Occipital lobe (tissue), 2 donors: Measurements from ENCODE around the gene TMPRSS4. TPM values are rescaled to one million over a fixed set of nuclear protein-coding genes. Genes with fewer than 3 reads are reported as not detected.

Experiments
- DNase-seq: peaks from one replicate; lab custom pipeline; 2025; lab: John Stamatoyannopoulos, UW
- total RNA-seq: library from RNA; depleted of rRNA; stranded (reverse); fragments of >200 nt; gene quantifications from one replicate; pipeline ENCODE4 v1.2.3, GENCODE V29; 2014

The TMPRSS4 gene
- total RNA-seq, 1 donor from 2014 or later: not detected

DNA sequence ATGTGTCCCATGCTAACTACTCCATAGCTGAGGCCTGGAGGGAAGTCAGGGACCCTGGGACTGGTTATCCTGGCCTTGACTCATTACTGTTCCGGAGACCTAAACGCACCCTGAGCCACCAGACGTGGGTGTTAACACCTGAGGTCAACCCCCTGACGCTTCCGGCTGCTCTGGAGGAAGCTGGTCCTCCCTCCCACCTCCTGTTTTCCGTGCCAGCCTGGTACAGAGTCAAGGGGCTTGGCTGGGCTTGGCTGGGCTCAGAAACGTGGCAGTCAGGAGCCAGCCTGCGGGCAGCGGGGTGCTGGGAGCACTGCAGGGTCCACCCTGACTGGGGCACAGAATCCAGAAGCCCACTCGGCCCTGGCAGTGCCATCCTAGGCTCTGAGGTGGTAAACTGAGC lies 2.6 kb downstream of the TMPRSS4 start:
- no peak for DNase-seq

DNA sequence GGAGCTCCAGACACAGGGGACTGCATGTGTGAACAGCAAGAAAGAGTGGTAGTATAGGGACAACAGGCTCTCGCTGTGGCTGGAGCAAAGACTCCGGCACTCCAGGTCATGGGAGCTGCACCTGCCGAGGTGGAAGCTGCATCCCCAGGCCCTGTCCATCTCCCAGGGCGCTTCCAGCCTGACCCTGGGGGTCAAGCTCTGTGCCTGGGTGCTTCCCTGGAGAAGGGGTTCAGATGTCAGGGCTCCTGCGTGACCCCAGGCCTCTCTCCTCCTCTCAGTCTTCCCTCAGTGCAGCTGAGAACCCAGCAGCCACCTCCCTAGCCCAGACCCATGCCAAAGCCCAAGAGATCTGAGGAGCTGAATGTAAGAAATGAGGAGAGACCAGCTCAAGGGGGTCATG lies 3.4 kb downstream of the TMPRSS4 start:
- DNase-seq: no peak

DNA sequence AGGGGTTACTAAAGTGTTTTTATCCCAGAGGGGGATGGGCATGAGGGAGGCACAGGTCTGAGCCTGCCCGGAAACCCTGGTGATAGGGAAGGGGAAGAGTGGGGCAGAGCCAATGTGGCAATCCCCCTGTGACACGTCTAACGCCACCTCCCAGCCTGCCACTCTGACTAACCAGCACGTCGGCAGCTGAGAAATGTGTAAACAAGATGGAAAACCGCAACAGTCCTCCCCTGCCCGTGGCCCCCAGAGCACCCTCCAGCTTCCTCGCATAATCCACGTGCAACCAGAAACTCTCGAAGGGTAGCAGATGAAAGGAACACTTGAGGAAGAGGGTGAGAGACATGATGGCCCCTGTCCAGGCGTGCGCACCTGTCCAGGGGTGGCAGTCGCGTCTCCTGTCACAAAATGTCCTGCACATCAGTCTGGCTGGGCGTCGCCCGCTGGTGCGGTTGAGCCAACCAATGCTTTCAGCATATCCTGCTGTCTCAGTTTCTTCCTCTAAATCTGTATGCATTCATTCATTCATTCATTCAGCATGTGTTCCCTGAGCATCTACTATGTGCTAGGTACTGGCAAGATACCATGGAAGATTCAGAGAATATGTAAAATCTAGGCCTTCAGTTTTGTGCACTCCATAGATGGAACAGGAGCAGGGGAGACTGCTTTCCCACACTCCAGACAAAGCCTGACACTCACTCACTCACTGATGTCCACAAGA lies 4.5 kb downstream of the TMPRSS4 start:
- no peak for DNase-seq

DNA sequence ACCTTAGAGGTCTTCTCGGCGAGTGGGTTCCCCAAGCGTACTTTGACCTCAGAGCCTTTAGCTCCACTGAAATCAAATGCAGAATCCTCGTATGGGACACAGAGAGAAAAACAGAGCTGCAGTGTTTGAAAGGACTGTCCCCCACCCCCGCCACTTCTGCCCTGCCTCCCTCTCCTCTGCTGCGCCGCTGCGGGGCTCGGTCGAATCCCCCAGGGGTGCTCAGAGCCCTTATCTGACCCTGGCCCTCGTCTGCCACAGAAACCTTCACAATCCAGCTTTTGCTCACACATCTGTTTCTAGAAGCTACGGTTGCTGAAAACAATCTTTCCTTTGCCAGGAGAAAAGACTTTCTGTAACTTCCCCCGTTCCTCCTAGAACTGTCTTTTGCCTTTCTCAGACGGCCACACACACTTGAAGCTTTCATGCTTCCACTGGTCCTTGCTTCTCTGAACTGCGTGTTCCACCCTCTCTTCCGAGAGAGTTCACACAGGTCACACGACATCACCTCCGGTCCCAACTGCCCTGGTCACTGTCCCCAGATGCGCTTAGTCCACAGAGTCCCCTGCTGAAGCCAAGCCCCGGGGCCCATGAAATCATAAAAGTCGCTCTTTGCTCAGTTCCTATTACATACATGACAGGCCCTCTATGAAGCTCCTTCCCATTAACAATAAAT lies 6.1 kb downstream of the TMPRSS4 start:
- no peak for DNase-seq

DNA sequence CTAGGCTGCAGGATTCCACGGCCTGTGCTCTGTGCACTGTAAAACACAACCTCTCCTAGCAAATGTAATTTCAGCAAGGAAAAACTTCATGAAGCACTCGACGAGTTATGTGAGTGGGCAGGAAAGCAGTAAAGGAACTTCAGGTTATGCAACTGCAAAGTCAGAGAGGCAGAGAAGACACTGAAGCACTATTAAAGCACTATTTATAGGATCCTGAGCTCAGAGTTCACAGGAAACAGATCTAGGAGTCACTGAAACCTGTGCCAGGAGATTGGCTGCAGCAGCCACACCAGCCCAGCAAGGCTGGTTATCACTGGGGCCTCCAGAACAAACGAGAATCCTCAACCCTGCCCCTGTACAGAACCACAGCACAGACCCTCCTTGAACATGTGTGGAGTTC lies 7.4 kb downstream of the TMPRSS4 start:
- no peak for DNase-seq

DNA sequence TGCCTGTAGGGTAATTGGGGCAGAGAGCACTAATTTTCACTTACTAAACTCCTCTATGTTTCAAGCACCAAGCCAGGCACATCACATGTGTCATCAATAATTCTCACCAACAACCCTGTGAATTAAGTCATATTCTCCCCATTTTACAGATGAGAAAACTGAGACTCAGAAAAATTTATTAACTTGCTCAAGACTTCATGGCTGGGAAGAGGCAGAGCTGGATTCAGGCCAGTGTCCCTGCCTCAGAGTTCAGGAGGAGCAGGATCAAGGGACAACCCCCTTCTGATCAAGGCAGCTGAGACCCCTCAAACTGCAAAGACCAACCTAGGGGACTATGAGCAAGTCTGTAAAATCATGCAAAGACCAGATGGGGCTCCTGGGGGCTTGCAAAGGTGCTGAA lies 7.8 kb downstream of the TMPRSS4 start:
- no peak for DNase-seq

DNA sequence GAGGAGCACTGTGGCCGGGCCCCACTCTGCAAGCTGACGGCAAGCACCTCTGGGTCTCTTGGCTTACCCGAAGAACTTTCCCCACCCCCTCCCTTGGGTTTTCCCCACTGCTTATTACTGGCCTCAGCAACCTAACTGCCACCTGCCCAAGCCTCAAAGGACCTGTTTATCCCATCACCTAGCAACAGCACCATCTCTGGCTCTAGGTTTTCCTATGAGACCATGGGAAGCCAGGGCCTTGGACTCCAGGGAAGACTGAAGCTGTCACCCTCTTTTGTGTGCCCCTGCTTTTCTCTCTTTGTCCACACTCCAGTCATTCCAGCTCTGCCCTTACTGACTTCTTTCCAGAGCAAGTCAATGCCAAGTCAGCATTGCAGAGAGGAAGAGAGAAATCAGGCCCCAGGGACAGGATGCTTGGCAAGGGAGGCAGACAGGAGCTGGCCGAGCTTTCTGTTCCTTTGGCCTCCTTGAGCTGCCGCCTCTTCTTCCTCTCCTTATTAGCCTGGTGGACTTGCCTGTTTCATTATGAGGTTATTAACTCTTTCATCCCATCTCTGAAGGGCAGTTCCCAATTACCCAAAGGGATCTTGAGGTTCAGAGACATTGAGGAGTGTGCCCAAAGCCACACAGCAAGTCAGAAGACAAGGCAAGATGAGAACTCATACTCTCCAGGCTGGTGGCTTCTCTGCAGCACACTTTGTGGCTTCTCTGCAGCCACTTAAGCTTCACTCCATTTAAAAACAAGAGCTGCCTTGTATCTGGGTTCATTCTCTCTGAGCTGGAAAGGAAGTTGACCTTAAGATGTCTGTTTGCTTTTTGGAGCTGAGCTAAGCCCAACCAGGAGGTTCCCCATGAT lies 10.3 kb downstream of the TMPRSS4 start, which contains the start of gene SMIM35:
SMIM35 (minus strand) TSS at position 51 of the 856 bp plus-strand sequence. CDS start 206 bp downstream, outside the sequence.
- DNase-seq: no peak

DNA sequence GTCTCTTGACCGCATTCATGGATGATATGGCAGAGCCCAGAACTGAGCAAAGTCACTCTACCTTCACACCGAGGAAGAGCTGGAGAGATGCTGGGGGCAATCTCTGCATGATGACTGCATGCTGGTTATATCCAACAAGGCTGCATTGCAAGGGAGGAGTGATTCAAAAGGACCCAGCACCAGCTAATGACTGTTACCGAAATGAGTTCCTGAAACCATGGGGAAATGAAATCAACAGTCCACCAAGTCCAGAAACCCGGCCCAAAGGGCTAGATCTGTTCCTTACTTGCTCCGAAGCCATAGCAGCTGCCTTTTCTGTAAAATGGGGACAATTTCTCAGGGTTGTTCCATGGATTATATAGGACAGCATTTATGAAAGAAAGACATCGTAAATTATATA lies 11.1 kb downstream of the TMPRSS4 start:
- no peak for DNase-seq

DNA sequence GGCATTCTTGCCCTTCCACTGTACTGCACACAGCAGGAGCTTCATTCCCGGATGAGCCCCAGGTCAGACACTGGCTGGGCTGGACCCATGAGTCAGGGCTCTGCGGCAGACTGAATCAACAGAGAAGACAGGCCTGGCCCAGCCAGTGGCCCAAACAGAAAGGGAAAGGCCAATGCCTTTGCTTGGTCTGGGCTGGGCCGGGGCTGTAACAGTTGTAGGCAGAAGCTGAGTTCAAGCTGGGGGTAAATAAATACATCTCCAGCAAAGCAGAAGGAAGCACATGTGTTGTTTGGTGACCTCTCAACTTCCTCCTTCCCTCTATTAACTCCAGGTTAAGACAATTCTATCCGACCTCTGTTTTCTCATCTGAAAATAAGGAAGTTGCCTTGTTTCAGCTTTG lies 11.7 kb downstream of the TMPRSS4 start:
- no peak for DNase-seq

DNA sequence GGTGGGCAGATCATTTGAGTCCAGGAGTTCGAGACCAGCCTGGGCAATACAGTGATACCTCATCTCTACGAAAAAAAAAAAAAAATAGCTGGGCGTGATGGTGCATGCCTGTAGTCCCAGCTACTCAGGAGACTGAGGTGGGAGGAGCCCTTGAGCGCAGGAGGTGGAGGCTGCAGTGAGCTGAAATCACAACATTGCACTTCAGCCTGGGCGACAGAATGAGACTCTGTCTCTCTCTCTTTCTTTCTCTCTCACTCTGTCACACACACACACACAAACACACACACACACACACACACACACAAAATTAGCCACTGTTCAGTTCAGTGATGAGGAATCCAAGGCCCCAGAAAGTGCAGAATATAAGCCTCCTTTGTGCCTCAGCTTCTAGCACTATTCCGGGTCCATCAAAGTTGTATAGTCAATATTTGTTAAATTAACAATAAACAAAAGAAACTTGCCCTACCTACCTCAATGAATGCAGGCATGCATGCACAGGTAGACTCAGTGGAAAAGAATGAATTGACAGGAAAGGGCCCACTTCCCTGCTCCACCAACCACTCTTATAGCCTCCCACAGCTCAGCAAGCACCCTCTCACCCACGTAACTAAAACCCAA lies 13.8 kb downstream of the TMPRSS4 start:
- no peak for DNase-seq

DNA sequence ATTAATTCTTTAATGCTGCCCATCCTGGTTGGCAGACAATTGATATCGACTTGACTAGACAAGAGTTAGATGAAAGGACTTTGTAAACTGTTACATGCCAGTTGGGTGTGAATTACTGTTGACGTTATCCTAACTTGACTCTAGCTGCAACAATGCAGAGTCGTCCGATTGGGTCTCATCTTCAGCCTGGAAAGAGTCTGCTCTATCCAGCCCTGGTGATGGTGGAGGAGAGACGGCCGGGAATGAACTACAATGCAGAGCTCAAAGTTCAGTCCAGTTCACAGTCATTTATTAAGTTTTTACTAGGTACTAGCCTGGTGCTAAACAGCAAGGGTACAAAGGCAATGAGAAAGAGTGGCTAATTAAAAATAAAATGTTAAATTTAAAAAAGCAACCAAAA lies 14.8 kb downstream of the TMPRSS4 start:
- no peak for DNase-seq

DNA sequence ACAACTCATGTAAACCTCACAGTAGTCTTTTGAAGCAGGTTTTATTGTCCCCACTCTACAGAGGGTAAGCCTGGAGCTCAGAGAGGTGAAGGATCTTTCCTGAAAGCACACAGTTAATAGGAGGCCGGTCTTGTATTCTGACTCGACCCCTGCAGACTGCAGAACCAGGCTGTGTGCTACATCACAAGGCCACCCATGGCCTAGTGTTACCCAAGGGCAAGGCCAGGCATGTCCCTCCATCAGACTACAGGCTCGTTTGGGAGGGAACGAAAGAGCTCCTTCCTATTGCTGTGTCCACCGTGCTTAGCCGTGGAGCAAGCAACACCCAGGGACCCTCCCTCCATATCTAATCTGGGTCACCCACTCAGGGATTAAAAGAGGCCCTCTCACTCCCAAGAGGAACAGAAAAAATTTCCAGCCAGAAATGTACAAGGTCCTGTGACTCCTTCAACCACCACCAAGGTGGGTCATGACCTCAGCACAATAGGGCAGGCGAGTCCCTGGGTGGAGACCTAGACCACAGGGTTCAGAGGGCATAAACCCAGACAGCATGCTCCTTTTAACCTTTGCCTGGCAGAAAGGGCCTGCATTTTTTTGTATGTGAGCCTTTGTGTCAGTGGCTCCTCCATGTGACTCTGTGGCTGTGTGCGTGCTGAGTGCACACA lies 16.2 kb downstream of the TMPRSS4 start:
- no peak for DNase-seq

DNA sequence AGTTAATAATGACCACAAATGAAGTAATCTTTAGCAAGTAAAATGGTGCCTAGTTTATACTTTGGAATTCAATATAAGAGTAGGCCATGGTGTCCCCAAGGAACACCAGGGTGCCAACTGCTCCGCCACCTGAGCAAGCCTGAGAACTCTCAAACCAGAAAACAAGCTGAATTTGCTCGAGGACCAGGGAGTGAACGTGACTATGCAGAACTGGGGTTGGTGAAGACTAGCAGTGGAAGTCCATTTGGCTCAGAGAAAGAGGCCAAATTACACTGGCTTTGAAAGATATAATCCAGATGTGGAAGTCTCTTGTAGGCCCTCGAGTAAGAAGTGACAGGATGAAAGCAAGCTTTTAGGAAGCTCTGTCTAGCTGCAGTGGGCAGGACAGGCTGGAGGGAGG lies 18.6 kb downstream of the TMPRSS4 start:
- DNase-seq: no peak

DNA sequence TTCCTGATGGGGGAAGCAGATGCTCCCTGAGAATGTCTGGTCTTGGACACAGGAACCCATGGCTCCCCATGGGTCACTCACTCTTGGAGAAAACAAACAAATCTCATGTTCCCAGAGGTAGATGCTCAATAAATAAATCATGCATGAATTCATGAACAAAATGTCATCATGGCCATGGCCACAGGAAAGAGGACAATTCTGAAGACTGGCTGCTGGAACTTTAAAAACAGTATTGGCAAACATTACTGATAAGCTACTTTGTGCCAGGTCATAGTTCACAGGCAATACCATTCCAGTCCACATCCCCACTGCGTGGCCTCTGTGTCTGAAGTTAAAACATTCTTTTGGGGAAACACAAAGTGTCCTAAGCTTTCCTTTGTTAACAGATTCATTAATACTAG lies 19.1 kb downstream of the TMPRSS4 start:
- no peak for DNase-seq

DNA sequence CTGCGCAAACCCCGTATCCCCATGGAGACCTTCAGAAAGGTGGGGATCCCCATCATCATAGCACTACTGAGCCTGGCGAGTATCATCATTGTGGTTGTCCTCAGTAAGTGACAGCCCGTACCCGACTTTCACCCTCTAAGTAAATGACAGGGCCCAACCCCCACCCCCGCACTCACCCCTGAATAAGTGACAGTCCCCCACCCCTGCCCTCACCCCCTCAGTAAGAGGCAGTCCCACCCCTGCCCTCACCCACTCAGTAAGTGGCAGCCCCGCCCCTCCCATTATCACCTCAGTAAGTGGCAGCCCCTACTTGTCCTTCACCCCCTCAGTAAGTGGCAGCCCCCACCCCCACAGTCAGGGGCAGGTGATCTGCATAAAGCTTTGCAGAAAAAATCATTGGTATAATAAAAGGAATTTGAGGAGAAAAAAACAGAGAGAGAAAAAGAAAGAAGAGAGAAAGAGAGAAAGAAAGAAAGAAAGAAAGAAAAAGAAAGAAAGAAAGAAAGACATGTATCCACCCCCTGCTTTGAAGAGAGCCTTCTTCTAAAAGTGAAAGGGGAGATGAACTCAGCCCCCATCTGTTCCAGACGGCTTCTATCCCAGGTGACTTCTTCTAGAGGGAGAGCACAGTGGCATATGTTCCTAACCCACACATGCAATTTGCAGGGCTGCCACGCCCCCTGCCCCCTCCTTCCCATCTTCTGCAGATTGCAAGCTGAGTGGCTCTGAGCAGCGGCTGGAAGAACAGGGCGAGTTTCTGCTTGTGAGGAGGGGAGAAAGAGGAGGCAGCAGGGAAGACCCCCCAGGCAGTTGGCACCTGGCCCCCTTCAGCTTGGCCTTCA lies 22.3 kb downstream of the TMPRSS4 start:
- no peak for DNase-seq

DNA sequence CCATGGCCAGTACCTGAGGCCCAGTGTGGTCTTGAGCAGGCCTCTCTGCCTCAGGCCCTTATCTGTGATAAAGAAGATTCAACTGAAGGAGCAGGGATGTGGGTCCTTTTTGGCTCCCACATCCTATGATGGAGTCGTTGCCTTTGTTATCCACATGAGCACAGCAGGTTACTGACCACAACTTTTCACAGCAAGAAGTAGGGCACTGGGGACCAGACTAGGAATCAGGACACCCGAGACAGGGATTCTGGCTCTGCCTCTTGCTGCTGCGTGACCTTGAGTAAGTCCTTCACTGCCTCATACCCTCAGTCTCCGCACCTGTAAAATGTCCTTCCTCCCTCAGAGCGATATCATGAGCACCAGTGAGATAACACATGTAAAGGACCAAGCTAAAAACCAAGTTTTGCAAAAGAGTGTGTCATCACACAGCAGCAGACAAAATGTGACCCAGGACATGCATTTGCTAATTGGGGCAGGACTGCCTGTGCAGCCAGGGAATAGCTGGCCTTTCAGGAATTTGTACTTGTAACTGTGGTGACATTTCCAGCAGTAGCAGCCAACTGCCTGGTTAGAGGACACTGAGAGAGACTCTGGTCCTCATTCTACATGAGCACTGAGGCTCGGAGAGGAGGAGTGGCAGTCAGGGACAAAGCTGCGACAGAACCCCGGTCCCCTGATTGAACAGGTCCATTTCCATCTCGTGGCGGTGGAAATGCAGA lies 23.1 kb downstream of the TMPRSS4 start:
- no peak for DNase-seq

DNA sequence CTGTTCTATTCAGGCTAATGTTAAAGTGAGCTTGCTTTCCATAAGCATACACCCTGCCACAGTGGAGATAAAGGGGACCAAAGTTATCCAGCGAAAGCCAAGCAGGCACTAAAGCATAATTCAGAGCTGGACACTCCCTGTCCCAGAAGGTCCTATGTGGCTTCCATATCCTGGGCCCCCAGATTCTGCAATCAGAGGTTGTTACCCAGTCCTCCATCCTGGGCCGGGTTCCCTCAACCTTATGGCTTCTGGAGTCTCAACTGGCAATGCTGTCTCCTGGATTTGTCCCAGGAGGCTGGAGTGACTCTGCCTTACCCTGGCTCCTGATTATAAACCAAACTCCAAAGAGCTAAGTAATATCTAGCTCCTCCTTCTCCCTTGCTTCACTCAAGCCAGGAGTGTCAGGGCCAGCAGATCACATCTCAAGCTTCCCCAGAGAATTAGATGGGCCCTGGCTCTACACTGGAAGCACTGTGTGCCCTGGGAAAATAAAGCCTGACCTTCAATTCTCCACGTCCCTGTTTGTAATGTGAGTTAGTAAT lies 23.9 kb downstream of the TMPRSS4 start:
- no peak for DNase-seq

DNA sequence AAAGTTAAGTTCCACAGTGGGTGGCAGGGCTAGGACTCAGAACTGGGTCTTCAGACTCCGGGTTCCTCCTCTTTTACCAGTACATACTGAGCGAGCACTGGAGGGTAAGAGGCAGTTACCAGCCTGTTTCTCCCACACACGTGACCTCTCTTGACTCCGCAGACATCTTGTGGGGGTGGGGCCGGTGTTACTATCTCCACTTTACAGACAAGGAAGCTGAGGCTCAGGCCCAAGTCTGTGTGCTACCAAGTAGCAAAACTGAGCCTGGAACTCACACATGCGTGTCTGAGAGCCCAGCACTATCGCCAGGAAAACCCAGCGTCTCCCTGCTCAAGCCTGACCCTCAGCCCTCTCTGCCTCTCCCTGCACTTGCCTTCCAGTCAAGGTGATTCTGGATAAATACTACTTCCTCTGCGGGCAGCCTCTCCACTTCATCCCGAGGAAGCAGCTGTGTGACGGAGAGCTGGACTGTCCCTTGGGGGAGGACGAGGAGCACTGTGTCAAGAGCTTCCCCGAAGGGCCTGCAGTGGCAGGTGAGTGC lies 25.9 kb downstream of the TMPRSS4 start:
- DNase-seq: no peak

DNA sequence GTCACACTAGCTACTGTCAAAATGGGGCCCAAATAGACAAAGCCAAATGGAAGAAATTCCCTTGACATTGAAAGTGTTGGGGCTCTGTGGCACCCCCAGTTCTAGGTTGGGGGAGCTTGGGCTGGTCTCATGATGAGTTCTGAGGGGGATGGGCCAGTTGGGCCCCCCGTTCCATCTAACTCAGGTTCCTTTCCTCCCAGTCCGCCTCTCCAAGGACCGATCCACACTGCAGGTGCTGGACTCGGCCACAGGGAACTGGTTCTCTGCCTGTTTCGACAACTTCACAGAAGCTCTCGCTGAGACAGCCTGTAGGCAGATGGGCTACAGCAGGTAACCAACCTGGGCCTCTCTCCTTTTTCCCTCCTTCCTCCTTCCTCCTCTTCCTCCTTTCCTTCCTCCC lies 27.6 kb downstream of the TMPRSS4 start:
- DNase-seq: no peak
